ENCODE results near the gene MAPK11. TPM values are rescaled to one million over a fixed set of nuclear protein-coding genes. Genes with fewer than 3 reads are reported as not detected.

Gene MAPK11
- total RNA-seq, 1 experiment from 2014 or later = 6.4 TPM

GRCh38 chr22:50286275-50286674, 16.1 kb upstream of the MAPK11 start:
- Histone ChIP-seq H3K27ac (ENCODE audit: low read length) (no peak overlapping the region), H3K79me2 (ENCODE audit: low read length) (no peaks in the 10 kb centered on the region), H3K27me3 (ENCODE audit: low read length) (no peaks in the 10 kb centered on the region), H3K9me2 (replicated peaks; ENCODE audit: insufficient read depth, low read length) (no peaks in the 10 kb centered on the region), H2AFZ (ENCODE audit: low read length) (no peak overlapping the region), H3K4me2 (ENCODE audit: low read depth, low read length, poor library complexity, severe bottlenecking) (no peak overlapping the region), H3K9me3 (ENCODE audit: low read length) (peaks cover 3% of the 10 kb centered on the region; the same call in 1 of the 2 replicates), H3K9ac (ENCODE audit: low read length) (no peak overlapping the region), H4K20me1 (ENCODE audit: insufficient read depth, low read depth, low read length) (peaks cover 9% of the 10 kb centered on the region; the same call in 1 of the 2 replicates), H3K36me3 (ENCODE audit: insufficient read depth, low read length) (no peaks in the 10 kb centered on the region), H3K4me3 (ENCODE audit: low read length) (no peak overlapping the region), H3K4me1 (ENCODE audit: low read length) (no peaks in the 10 kb centered on the region)
- no peak for DNase-seq

- Histone ChIP-seq H3K36me3 (ENCODE audit: insufficient read depth, low read length) (no peaks in the 10 kb centered on the region), H2AFZ (ENCODE audit: low read length) (no peak overlapping the region), H3K4me2 (ENCODE audit: low read depth, low read length, poor library complexity, severe bottlenecking) (no peak overlapping the region), H3K27me3 (ENCODE audit: low read length) (no peaks in the 10 kb centered on the region), H3K9ac (ENCODE audit: low read length) (no peak overlapping the region), H3K27ac (ENCODE audit: low read length) (no peak overlapping the region), H3K9me2 (replicated peaks; ENCODE audit: insufficient read depth, low read length) (no peaks in the 10 kb centered on the region), H3K9me3 (ENCODE audit: low read length) (peaks cover 3% of the 10 kb centered on the region; the same call in 1 of the 2 replicates), H3K4me3 (ENCODE audit: low read length) (no peak overlapping the region), H3K4me1 (ENCODE audit: low read length) (no peaks in the 10 kb centered on the region), H3K79me2 (ENCODE audit: low read length) (no peaks in the 10 kb centered on the region), H4K20me1 (ENCODE audit: insufficient read depth, low read depth, low read length) (peaks cover 3% of the 10 kb centered on the region; the same call in 1 of the 2 replicates)
- no peak for DNase-seq
Observed at GRCh38 chr22:50285568-50286229, 15.5 kb upstream of the MAPK11 start.

GRCh38 chr22:50284479-50284878, 14.3 kb upstream of the MAPK11 start:
- no peaks in the 10 kb centered on the region for H3K9me2 ChIP-seq (replicated peaks; ENCODE audit: insufficient read depth, low read length)
- H2AFZ ChIP-seq (ENCODE audit: low read length) = no peak overlapping the region
- no peaks in the 10 kb centered on the region for H3K36me3 ChIP-seq (ENCODE audit: insufficient read depth, low read length)
- no peaks in the 10 kb centered on the region for H3K27me3 ChIP-seq (ENCODE audit: low read length)
- H4K20me1 ChIP-seq (ENCODE audit: insufficient read depth, low read depth, low read length) = no peaks in the 10 kb centered on the region
- no peaks in the 10 kb centered on the region for H3K79me2 ChIP-seq (ENCODE audit: low read length)
- no peak overlapping the region for H3K27ac ChIP-seq (ENCODE audit: low read length)
- no peak overlapping the region for H3K9ac ChIP-seq (ENCODE audit: low read length)
- no peaks in the 10 kb centered on the region for H3K4me1 ChIP-seq (ENCODE audit: low read length)
- H3K4me3 ChIP-seq (ENCODE audit: low read length) = no peak overlapping the region
- no peak for DNase-seq
- no peak overlapping the region for H3K4me2 ChIP-seq (ENCODE audit: low read depth, low read length, poor library complexity, severe bottlenecking)
- peaks cover 3% of the 10 kb centered on the region; the same call in 1 of the 2 replicates for H3K9me3 ChIP-seq (ENCODE audit: low read length)

- Histone ChIP-seq H3K9me2 (replicated peaks; ENCODE audit: insufficient read depth, low read length) (no peaks in the 10 kb centered on the region), H2AFZ (ENCODE audit: low read length) (no peak overlapping the region), H3K9ac (ENCODE audit: low read length) (no peak overlapping the region), H3K9me3 (ENCODE audit: low read length) (peaks cover 3% of the 10 kb centered on the region; the same call in 1 of the 2 replicates), H3K4me2 (ENCODE audit: low read depth, low read length, poor library complexity, severe bottlenecking) (no peak overlapping the region), H3K27me3 (ENCODE audit: low read length) (no peaks in the 10 kb centered on the region), H4K20me1 (ENCODE audit: insufficient read depth, low read depth, low read length) (no peaks in the 10 kb centered on the region), H3K79me2 (ENCODE audit: low read length) (no peaks in the 10 kb centered on the region), H3K36me3 (ENCODE audit: insufficient read depth, low read length) (no peaks in the 10 kb centered on the region), H3K4me3 (ENCODE audit: low read length) (no peak overlapping the region), H3K27ac (ENCODE audit: low read length) (no peak overlapping the region), H3K4me1 (ENCODE audit: low read length) (no peaks in the 10 kb centered on the region)
- no peak for DNase-seq
Observed at GRCh38 chr22:50283821-50284220, 13.6 kb upstream of the MAPK11 start.

GRCh38 chr22:50282361-50283155, 12.4 kb upstream of the MAPK11 start:
- Histone ChIP-seq H3K27ac (ENCODE audit: low read length) (no peak overlapping the region), H3K36me3 (ENCODE audit: insufficient read depth, low read length) (no peaks in the 10 kb centered on the region), H3K27me3 (ENCODE audit: low read length) (no peaks in the 10 kb centered on the region), H3K79me2 (ENCODE audit: low read length) (no peaks in the 10 kb centered on the region), H3K9me3 (ENCODE audit: low read length) (peaks cover 3% of the 10 kb centered on the region; the same call in 1 of the 2 replicates), H3K4me1 (ENCODE audit: low read length) (no peaks in the 10 kb centered on the region), H3K9me2 (replicated peaks; ENCODE audit: insufficient read depth, low read length) (no peaks in the 10 kb centered on the region), H2AFZ (ENCODE audit: low read length) (no peak overlapping the region), H4K20me1 (ENCODE audit: insufficient read depth, low read depth, low read length) (no peaks in the 10 kb centered on the region), H3K4me3 (ENCODE audit: low read length) (no peak overlapping the region), H3K4me2 (ENCODE audit: low read depth, low read length, poor library complexity, severe bottlenecking) (no peak overlapping the region), H3K9ac (ENCODE audit: low read length) (no peak overlapping the region)
- no peak for DNase-seq

- DNase-seq = no peak
- H4K20me1 ChIP-seq (ENCODE audit: insufficient read depth, low read depth, low read length) = no peaks in the 10 kb centered on the region
Observed at GRCh38 chr22:50281957-50282356, 11.8 kb upstream of the MAPK11 start.

GRCh38 chr22:50281384-50281760, 11.2 kb upstream of the MAPK11 start:
- Histone ChIP-seq H3K9me2 (replicated peaks; ENCODE audit: insufficient read depth, low read length) (no peaks in the 10 kb centered on the region), H3K9ac (ENCODE audit: low read length) (no peak overlapping the region), H4K20me1 (ENCODE audit: insufficient read depth, low read depth, low read length) (no peaks in the 10 kb centered on the region), H3K4me3 (ENCODE audit: low read length) (no peak overlapping the region), H3K9me3 (ENCODE audit: low read length) (peaks cover 3% of the 10 kb centered on the region), H3K4me2 (ENCODE audit: low read depth, low read length, poor library complexity, severe bottlenecking) (no peak overlapping the region), H3K79me2 (ENCODE audit: low read length) (no peaks in the 10 kb centered on the region), H2AFZ (ENCODE audit: low read length) (no peak overlapping the region), H3K4me1 (ENCODE audit: low read length) (no peaks in the 10 kb centered on the region), H3K27me3 (ENCODE audit: low read length) (no peaks in the 10 kb centered on the region), H3K36me3 (ENCODE audit: insufficient read depth, low read length) (no peaks in the 10 kb centered on the region), H3K27ac (ENCODE audit: low read length) (no peak overlapping the region)
- no peak for DNase-seq

More at GRCh38 chr22:50281957-50282356, 11.8 kb upstream of the MAPK11 start:
- H3K9me2 ChIP-seq (replicated peaks; ENCODE audit: insufficient read depth, low read length) = no peaks in the 10 kb centered on the region
- no peaks in the 10 kb centered on the region for H3K4me1 ChIP-seq (ENCODE audit: low read length)
- H2AFZ ChIP-seq (ENCODE audit: low read length) = no peak overlapping the region
- H3K4me2 ChIP-seq (ENCODE audit: low read depth, low read length, poor library complexity, severe bottlenecking) = no peak overlapping the region
- no peak overlapping the region for H3K4me3 ChIP-seq (ENCODE audit: low read length)
- no peak overlapping the region for H3K27ac ChIP-seq (ENCODE audit: low read length)
- no peak overlapping the region for H3K9ac ChIP-seq (ENCODE audit: low read length)
- peaks cover 3% of the 10 kb centered on the region; the same call in 1 of the 2 replicates for H3K9me3 ChIP-seq (ENCODE audit: low read length)
- no peaks in the 10 kb centered on the region for H3K79me2 ChIP-seq (ENCODE audit: low read length)
- H3K27me3 ChIP-seq (ENCODE audit: low read length) = no peaks in the 10 kb centered on the region
- H3K36me3 ChIP-seq (ENCODE audit: insufficient read depth, low read length) = no peaks in the 10 kb centered on the region

- no peak overlapping the region for H3K4me2 ChIP-seq (ENCODE audit: low read depth, low read length, poor library complexity, severe bottlenecking)
Observed at GRCh38 chr22:50280708-50281383, 10.7 kb upstream of the MAPK11 start.

More at GRCh38 chr22:50280708-50281383, 10.7 kb upstream of the MAPK11 start:
- Histone ChIP-seq H3K27ac (ENCODE audit: low read length) (no peak overlapping the region), H3K36me3 (ENCODE audit: insufficient read depth, low read length) (no peaks in the 10 kb centered on the region), H3K4me1 (ENCODE audit: low read length) (no peaks in the 10 kb centered on the region), H4K20me1 (ENCODE audit: insufficient read depth, low read depth, low read length) (no peaks in the 10 kb centered on the region), H3K9me3 (ENCODE audit: low read length) (peaks cover 6% of the 10 kb centered on the region), H3K27me3 (ENCODE audit: low read length) (no peaks in the 10 kb centered on the region), H3K9me2 (replicated peaks; ENCODE audit: insufficient read depth, low read length) (no peaks in the 10 kb centered on the region), H2AFZ (ENCODE audit: low read length) (no peak overlapping the region), H3K4me3 (ENCODE audit: low read length) (no peak overlapping the region), H3K79me2 (ENCODE audit: low read length) (no peaks in the 10 kb centered on the region), H3K9ac (ENCODE audit: low read length) (no peak overlapping the region)
- no peak for DNase-seq

All from Karpas-422 (cell line).